MCF 10A (cell line): ENCODE measurements around the gene PTPRN2. TPM values are rescaled to one million over a fixed set of nuclear protein-coding genes. Genes with fewer than 3 reads are reported as not detected.
"Not testable (repeated sequence)": the region's sequence is repeated elsewhere in the genome, so short reads cannot be mapped to it uniquely, and the experiment has no call there.

Experiments used
- BruUV-seq: library from RNA; stranded (reverse); fragments of 400-500 nt; replicated peaks from 2 replicates; lab custom pipeline; 2021; lab: Mats Ljungman, UMichigan
- CTCF ChIA-PET: fragments of 300-600 bp; sonication (Branson Sonifier 250); formaldehyde crosslinking; extraction: SDS; loops from one replicate; lab custom pipeline; 2021; ENCODE audit warnings: antibody characterized with exemption, inconsistent platforms; lab: Yijun Ruan, JAX
- POLR2A ChIA-PET: fragments of 300-600, 350-650 bp; sonication (Branson Sonifier 250); formaldehyde crosslinking; extraction: SDS; loops from one replicate; lab custom pipeline; 2020; ENCODE audit warnings: antibody characterized with exemption, inconsistent platforms; lab: Yijun Ruan, JAX
- DNase-seq: peaks from one replicate; pipeline ENCODE4 v3.0.0-alpha.2; 2018; ENCODE audit not compliant: unreplicated experiment
- H3K27ac Mint-ChIP-seq: one replicate; pipeline ENCODE4 v1.8.0; 2022; ENCODE audit warnings: mild to moderate bottlenecking, low read depth, mixed read lengths; ENCODE audit not compliant: unreplicated experiment
- H3K27me3 Mint-ChIP-seq: one replicate; pipeline ENCODE4 v1.8.0; 2022; ENCODE audit warnings: mixed read lengths; ENCODE audit not compliant: insufficient read depth, unreplicated experiment
- H3K36me3 Mint-ChIP-seq: one replicate; pipeline ENCODE4 v1.8.0; 2022; ENCODE audit warnings: mild to moderate bottlenecking, moderate library complexity, mixed read lengths; ENCODE audit not compliant: insufficient read depth, unreplicated experiment
- H3K4me1 Mint-ChIP-seq: one replicate; pipeline ENCODE4 v1.8.0; 2022; ENCODE audit warnings: mixed read lengths; ENCODE audit not compliant: insufficient read depth, unreplicated experiment
- H3K4me3 Mint-ChIP-seq: one replicate; pipeline ENCODE4 v1.8.0; 2022; ENCODE audit warnings: mild to moderate bottlenecking, moderate library complexity, mixed read lengths; ENCODE audit not compliant: unreplicated experiment
- H3K9me3 Mint-ChIP-seq: one replicate; pipeline ENCODE4 v1.8.0; 2022; ENCODE audit warnings: mixed read lengths; ENCODE audit not compliant: unreplicated experiment
- intact Hi-C: fragments of 100-400 bp; cut with micrococcal nuclease; formaldehyde crosslinking; loops from 2 replicates; pipeline ENCODE4 v1.14.1; 2022
- total RNA-seq: library from RNA; stranded (reverse); gene quantifications from 2 replicates; pipeline ENCODE4 v1.2.3, GENCODE V29; 2022
- TF ChIP-seq, protein P1 (sequence below): fragments of 200-600 bp; IDR thresholded peaks from one replicate; pipeline ENCODE4 v1.8.0; 2022; ENCODE audit warnings: antibody characterized with exemption, mild to moderate bottlenecking; ENCODE audit not compliant: unreplicated experiment

PTPRN2 gene
- total RNA-seq, 1 experiment from 2014 or later = 4.5 TPM

DNA sequence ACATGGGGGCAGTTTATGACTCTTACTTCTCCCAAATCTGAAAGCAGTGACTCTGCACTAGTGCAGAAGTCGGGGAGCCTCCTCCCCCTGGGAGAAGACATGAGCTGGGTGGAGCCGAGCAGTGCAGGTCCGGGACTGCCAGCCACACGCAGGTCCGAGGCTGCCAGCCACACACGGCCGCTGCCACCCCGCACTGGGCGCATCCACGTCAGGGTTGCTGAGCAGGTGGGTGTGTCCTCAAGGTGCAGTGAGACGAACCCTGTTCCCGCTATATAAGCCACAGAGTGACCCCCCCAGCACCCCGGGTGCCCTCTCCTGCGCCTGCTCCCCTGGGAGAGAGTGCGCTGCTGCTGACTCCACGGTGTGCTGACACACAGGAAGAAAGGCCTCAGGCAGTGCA lies 430.2 kb downstream of the PTPRN2 start:
- no peak for DNase-seq
- Mint-ChIP-seq H3K36me3 (no peaks in the 10 kb centered on the region), H3K27ac (no peak overlapping the region), H3K9me3 (peaks cover 14% of the 10 kb centered on the region), H3K4me1 (no peaks in the 10 kb centered on the region), H3K27me3 (no peaks in the 10 kb centered on the region), H3K4me3 (no peak overlapping the region)
- intact Hi-C loops = no loop called here
- CTCF ChIA-PET = no interaction called here
- no TSS peak for BruUV-seq
- POLR2A ChIA-PET = no interaction called here
- TF ChIP-seq, protein P1, sequence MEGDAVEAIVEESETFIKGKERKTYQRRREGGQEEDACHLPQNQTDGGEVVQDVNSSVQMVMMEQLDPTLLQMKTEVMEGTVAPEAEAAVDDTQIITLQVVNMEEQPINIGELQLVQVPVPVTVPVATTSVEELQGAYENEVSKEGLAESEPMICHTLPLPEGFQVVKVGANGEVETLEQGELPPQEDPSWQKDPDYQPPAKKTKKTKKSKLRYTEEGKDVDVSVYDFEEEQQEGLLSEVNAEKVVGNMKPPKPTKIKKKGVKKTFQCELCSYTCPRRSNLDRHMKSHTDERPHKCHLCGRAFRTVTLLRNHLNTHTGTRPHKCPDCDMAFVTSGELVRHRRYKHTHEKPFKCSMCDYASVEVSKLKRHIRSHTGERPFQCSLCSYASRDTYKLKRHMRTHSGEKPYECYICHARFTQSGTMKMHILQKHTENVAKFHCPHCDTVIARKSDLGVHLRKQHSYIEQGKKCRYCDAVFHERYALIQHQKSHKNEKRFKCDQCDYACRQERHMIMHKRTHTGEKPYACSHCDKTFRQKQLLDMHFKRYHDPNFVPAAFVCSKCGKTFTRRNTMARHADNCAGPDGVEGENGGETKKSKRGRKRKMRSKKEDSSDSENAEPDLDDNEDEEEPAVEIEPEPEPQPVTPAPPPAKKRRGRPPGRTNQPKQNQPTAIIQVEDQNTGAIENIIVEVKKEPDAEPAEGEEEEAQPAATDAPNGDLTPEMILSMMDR = no peak

GRCh38 chr7:158151273-158151672 lies 436.4 kb downstream of the PTPRN2 start:
- POLR2A ChIA-PET, H3K27me3 Mint-ChIP-seq, H3K4me3 Mint-ChIP-seq, H3K4me1 Mint-ChIP-seq, intact Hi-C loops, H3K36me3 Mint-ChIP-seq, H3K27ac Mint-ChIP-seq, CTCF ChIA-PET, DNase-seq, BruUV-seq: not testable (repeated sequence)
- H3K9me3 Mint-ChIP-seq = peaks cover 10% of the 10 kb centered on the region

DNA sequence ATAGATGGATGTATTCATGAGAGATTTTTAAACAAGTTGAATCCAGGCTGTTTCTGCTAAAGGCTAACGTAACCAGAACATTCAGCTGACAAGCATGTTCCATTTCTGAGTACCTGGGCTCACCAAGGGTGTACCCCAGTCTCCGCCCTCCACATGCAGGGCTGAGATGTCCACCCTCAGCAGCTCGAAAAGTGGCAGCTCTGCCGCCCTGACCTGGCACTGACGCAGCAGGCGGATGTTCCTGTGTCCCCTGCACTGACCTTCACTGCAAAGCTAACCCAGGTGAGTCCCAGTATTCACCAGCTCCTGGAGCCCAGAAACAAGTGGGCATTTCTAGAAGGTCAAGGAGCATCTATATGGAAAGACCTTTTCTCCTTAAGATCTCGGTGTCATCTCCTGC lies 437.4 kb downstream of the PTPRN2 start:
- no peaks in the 10 kb centered on the region for H3K36me3 Mint-ChIP-seq
- no peaks in the 10 kb centered on the region for H3K27me3 Mint-ChIP-seq
- peaks cover 3% of the 10 kb centered on the region for H3K9me3 Mint-ChIP-seq
- intact Hi-C loops = no loop called here
- no TSS peak for BruUV-seq
- no peak for DNase-seq
- TF ChIP-seq, protein P1 = no peak
- ChIA-PET POLR2A (no interaction called here), CTCF (no interaction called here)
- H3K27ac Mint-ChIP-seq = no peak overlapping the region
- H3K4me3 Mint-ChIP-seq = no peak overlapping the region
- no peaks in the 10 kb centered on the region for H3K4me1 Mint-ChIP-seq

GRCh38 chr7:158147431-158147830 lies 440.2 kb downstream of the PTPRN2 start:
- BruUV-seq, H3K9me3 Mint-ChIP-seq, CTCF ChIA-PET: not testable (repeated sequence)

DNA sequence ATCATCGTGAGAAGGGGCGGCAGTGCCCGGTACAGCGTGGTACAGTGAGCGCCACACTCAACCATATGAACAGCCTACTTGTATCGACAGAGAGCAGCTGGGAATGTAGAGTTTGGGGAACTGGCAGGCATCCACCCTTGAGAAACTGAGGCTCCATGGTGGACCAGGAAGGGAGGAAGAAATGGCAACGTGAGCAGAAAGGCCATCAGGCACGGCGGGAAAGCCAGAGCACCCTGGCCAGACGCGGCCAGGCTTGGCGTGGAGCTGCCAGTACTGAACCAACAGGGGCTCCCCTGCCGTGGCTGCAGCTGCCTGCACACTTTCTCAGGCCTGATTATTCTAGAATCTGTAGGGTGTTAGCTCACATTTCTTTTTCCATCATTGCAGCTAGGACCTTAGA lies 442.3 kb downstream of the PTPRN2 start:
- Mint-ChIP-seq H3K27ac (no peak overlapping the region), H3K4me1 (no peaks in the 10 kb centered on the region), H3K9me3 (peaks cover 3% of the 10 kb centered on the region), H3K36me3 (no peaks in the 10 kb centered on the region), H3K4me3 (no peak overlapping the region), H3K27me3 (no peaks in the 10 kb centered on the region)
- no peak for DNase-seq
- intact Hi-C loops = no loop called here
- ChIA-PET POLR2A (interaction anchor here (0.5 kb wide), 1 partner anchor 544 kb away, joined by 4 read pairs; no protein-coding TSS in a partner anchor), CTCF (no interaction called here)
- TF ChIP-seq, protein P1 = no peak
- BruUV-seq = no TSS peak

More at GRCh38 chr7:158147431-158147830, 440.2 kb downstream of the PTPRN2 start:
- H3K4me3 Mint-ChIP-seq, H3K4me1 Mint-ChIP-seq, H3K36me3 Mint-ChIP-seq, DNase-seq, H3K27ac Mint-ChIP-seq, POLR2A ChIA-PET, H3K27me3 Mint-ChIP-seq, intact Hi-C loops: not testable (repeated sequence)
